Measurements from ENCODE around the gene IER3.

Gene IER3, protein sequence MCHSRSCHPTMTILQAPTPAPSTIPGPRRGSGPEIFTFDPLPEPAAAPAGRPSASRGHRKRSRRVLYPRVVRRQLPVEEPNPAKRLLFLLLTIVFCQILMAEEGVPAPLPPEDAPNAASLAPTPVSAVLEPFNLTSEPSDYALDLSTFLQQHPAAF

DNA sequence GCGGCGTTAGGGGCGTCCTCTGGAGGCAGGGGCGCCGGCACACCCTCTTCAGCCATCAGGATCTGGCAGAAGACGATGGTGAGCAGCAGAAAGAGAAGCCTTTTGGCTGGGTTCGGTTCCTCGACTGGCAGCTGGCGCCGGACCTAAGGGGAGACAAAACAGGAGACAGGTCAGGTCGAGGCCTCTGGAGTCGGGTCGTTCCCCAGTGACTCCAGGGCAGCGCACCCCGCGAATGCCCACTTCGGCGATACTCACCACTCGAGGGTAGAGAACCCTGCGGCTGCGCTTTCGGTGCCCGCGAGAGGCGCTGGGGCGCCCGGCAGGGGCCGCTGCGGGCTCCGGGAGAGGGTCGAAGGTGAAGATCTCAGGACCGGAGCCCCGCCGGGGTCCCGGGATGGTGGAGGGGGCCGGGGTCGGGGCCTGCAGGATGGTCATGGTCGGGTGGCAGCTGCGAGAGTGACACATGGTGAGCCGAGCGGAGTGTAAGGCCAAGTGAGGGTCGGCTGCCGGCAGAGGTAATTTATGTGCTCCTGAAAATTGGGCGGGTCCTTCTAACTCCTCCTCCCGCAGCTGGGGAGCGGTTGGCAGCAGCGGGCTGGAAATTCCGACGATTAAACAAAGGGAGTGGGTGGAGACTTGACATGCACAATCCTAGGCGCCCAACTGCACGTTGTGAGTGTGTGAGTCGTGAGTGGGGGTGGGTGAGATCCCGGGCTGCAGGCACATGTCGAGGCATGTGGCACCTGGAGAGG lies at the start of gene IER3:
TSS of gene IER3 (minus strand) at position 494 of the 752 bp plus-strand sequence. CDS start at position 465, 29 bp downstream.
- H3F3A ChIP-seq (ENCODE audit: insufficient read depth, low read length), result peaks cover 19% of the 10 kb centered on the region
- peaks cover 19% of the 10 kb centered on the region for H3K79me2 ChIP-seq (ENCODE audit: low read length)
- no peaks in the 10 kb centered on the region for H3K9me3 ChIP-seq (replicated peaks; ENCODE audit: insufficient read depth, low read length)
- H3K9ac ChIP-seq (ENCODE audit: low read length), result peak within 1 kb of the TSS; percentile 33; the same call in 1 of the 2 replicates
- peak within 1 kb of the TSS; percentile 43; the same call in 1 of the 2 replicates for H3K27ac ChIP-seq (ENCODE audit: low read length)
- TF ChIP-seq EZH2 (optimal IDR thresholded peaks at IDR 0.05; ENCODE audit: low read depth, low read length) (no peak), EZH2phosphoT487 (IDR thresholded peaks at IDR 0.05; ENCODE audit: low read length) (no peak)
- TF ChIP-seq, protein P1, sequence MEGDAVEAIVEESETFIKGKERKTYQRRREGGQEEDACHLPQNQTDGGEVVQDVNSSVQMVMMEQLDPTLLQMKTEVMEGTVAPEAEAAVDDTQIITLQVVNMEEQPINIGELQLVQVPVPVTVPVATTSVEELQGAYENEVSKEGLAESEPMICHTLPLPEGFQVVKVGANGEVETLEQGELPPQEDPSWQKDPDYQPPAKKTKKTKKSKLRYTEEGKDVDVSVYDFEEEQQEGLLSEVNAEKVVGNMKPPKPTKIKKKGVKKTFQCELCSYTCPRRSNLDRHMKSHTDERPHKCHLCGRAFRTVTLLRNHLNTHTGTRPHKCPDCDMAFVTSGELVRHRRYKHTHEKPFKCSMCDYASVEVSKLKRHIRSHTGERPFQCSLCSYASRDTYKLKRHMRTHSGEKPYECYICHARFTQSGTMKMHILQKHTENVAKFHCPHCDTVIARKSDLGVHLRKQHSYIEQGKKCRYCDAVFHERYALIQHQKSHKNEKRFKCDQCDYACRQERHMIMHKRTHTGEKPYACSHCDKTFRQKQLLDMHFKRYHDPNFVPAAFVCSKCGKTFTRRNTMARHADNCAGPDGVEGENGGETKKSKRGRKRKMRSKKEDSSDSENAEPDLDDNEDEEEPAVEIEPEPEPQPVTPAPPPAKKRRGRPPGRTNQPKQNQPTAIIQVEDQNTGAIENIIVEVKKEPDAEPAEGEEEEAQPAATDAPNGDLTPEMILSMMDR (IDR thresholded peaks at IDR 0.05; ENCODE audit: low read length), result peak; percentile 75
- peak within 1 kb of the TSS; percentile 90 for H3K4me2 ChIP-seq (ENCODE audit: low read depth, low read length)
- DNase-seq, result peak; percentile 79
- H3K4me3 ChIP-seq (ENCODE audit: low read length), result peak within 1 kb of the TSS; percentile 89
- peaks cover 9% of the 10 kb centered on the region; the same call in 1 of the 2 replicates for H3K4me1 ChIP-seq (ENCODE audit: low read length)
- H3K36me3 ChIP-seq (replicated peaks; ENCODE audit: insufficient read depth, low read length), result no peaks in the 10 kb centered on the region
- H2AFZ ChIP-seq (ENCODE audit: low read length), result peak within 1 kb of the TSS; percentile 94
- H3K27me3 ChIP-seq (replicated peaks; ENCODE audit: insufficient read depth, low read length), result no peaks in the 10 kb centered on the region
- no peaks in the 10 kb centered on the region for H3K9me2 ChIP-seq (replicated peaks; ENCODE audit: insufficient read depth, low read length)
- no peaks in the 10 kb centered on the region for H4K20me1 ChIP-seq (ENCODE audit: insufficient read depth, low read length)

DNA sequence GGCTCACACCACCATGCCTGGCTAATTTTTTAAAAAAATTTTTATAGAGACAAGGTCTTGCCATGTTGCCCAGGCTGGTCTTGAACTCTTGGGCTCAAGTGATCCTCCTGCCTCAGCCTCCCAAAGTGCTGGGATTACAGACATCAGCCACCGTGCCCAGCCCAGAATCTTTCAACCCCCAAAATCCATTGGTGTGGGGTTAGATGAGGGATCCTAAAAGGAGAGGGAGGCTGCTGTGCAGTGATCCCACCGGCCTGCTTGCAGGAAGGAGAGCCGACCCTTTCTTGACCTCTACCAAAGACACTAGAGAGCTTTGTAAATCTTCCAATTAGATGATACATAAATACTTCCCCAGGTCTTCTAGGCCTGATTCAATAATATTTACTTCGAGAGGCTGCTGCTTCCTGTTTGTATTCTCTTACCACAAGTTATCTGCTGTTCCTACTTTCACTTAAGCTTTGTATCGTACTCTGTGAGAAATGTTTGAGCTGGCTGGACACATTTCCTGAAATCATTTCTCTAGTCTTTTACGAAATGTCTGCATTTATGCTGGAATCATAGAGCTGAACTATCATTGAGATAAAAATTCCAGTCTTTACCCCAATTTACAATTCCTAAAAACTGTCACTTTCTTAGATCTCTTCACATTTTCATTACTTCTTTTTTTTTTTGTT lies 49.3 kb upstream of the IER3 start:
- peak; percentile 40 for DNase-seq
- H3K9ac ChIP-seq (ENCODE audit: low read length), result no peak overlapping the region

DNA sequence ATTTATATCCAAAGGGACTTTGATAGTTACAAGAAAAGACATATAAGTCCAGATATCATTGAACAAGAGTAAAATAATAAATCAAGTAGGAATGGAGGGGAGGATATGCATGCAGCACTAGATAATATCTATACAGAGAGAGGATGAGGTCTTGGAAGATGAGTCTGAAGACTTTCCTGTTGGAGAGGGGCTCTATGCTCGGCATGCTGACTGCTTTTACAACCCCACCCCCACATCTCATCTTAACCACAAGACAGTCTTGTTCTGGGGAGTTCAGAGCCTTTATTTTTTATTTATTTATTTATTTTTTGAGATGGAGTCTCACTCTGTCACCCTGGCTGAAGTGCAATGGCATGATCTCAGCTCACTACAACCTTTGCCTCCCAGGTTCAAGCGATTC lies 48.4 kb upstream of the IER3 start:
- peaks cover 32% of the 10 kb centered on the region for H3K27me3 ChIP-seq (replicated peaks; ENCODE audit: insufficient read depth, low read length)
- H3K9me3 ChIP-seq (replicated peaks; ENCODE audit: insufficient read depth, low read length), result no peaks in the 10 kb centered on the region
- no peaks in the 10 kb centered on the region for H3K36me3 ChIP-seq (replicated peaks; ENCODE audit: insufficient read depth, low read length)
- no peaks in the 10 kb centered on the region for H3K9me2 ChIP-seq (replicated peaks; ENCODE audit: insufficient read depth, low read length)
- no peak overlapping the region for H2AFZ ChIP-seq (ENCODE audit: low read length)
- no peak overlapping the region for H3K4me3 ChIP-seq (ENCODE audit: low read length)
- no peak for DNase-seq
- H3K27ac ChIP-seq (ENCODE audit: low read length), result no peak overlapping the region
- no peaks in the 10 kb centered on the region for H3K4me1 ChIP-seq (ENCODE audit: low read length)
- no peaks in the 10 kb centered on the region for H4K20me1 ChIP-seq (ENCODE audit: insufficient read depth, low read length)
- no peak overlapping the region for H3K4me2 ChIP-seq (ENCODE audit: low read depth, low read length)
- no peak for TF ChIP-seq EZH2phosphoT487 (IDR thresholded peaks at IDR 0.05; ENCODE audit: low read length)
- no peak for TF ChIP-seq EZH2 (optimal IDR thresholded peaks at IDR 0.05; ENCODE audit: low read depth, low read length)
- TF ChIP-seq, protein P1 (IDR thresholded peaks at IDR 0.05; ENCODE audit: low read length), result no peak
- H3K9ac ChIP-seq (ENCODE audit: low read length), result no peak overlapping the region
- no peaks in the 10 kb centered on the region for H3F3A ChIP-seq (ENCODE audit: insufficient read depth, low read length)
- H3K79me2 ChIP-seq (ENCODE audit: low read length), result no peaks in the 10 kb centered on the region

More for the DNA sequence above, 49.3 kb upstream of the IER3 start:
- Histone ChIP-seq H2AFZ (ENCODE audit: low read length) (no peak overlapping the region), H3K36me3 (replicated peaks; ENCODE audit: insufficient read depth, low read length) (no peaks in the 10 kb centered on the region), H3K27ac (ENCODE audit: low read length) (no peak overlapping the region), H3K27me3 (replicated peaks; ENCODE audit: insufficient read depth, low read length) (peaks cover 38% of the 10 kb centered on the region), H3K4me3 (ENCODE audit: low read length) (no peak overlapping the region), H3K4me2 (ENCODE audit: low read depth, low read length) (peak overlapping the region; percentile 29; the same call in 1 of the 2 replicates), H3K9me2 (replicated peaks; ENCODE audit: insufficient read depth, low read length) (no peaks in the 10 kb centered on the region), H4K20me1 (ENCODE audit: insufficient read depth, low read length) (no peaks in the 10 kb centered on the region), H3K9me3 (replicated peaks; ENCODE audit: insufficient read depth, low read length) (no peaks in the 10 kb centered on the region), H3K4me1 (ENCODE audit: low read length) (no peaks in the 10 kb centered on the region), H3K79me2 (ENCODE audit: low read length) (no peaks in the 10 kb centered on the region), H3F3A (ENCODE audit: insufficient read depth, low read length) (no peaks in the 10 kb centered on the region)
- TF ChIP-seq, protein P1 (IDR thresholded peaks at IDR 0.05; ENCODE audit: low read length), result no peak
- TF ChIP-seq EZH2phosphoT487 (IDR thresholded peaks at IDR 0.05; ENCODE audit: low read length), result no peak
